ENCODE results near the gene SPON2.
A peak's percentile ranks its signal among the peaks of the same experiment; 100 is the strongest.

The SPON2 gene

GRCh38 chr4:1208970-1209704 is 36.8 kb upstream of the SPON2 start:
- peak in 1 of 51 donors; percentile 18 for DNase-seq

GRCh38 chr4:1208266-1208961 is 36.0 kb upstream of the SPON2 start:
- no peak for DNase-seq

GRCh38 chr4:1207603-1208265 is 35.4 kb upstream of the SPON2 start:
- peak in 37 of 51 donors; percentile 15 to 80 (median 47) for DNase-seq

- DNase-seq: no peak
Observed at GRCh38 chr4:1207157-1207470, 34.7 kb upstream of the SPON2 start.

GRCh38 chr4:1206299-1207156 is 34.1 kb upstream of the SPON2 start:
- DNase-seq: no peak

- DNase-seq: no peak
Observed at GRCh38 chr4:1205586-1206298, 33.4 kb upstream of the SPON2 start.

- no peak for DNase-seq
Observed at GRCh38 chr4:1204828-1205585, 32.6 kb upstream of the SPON2 start.

GRCh38 chr4:1204286-1204827 is 32.0 kb upstream of the SPON2 start:
- DNase-seq: no peak

GRCh38 chr4:1203026-1203616 is 30.7 kb upstream of the SPON2 start:
- DNase-seq: no peak

- DNase-seq: no peak
Observed at GRCh38 chr4:1202526-1203011, 30.2 kb upstream of the SPON2 start.

GRCh38 chr4:1201851-1202525 is 29.6 kb upstream of the SPON2 start:
- DNase-seq: no peak

GRCh38 chr4:1200425-1201035 is 28.1 kb upstream of the SPON2 start:
- peak in 1 of 51 donors; percentile 37 for DNase-seq

- no peak for DNase-seq
Observed at GRCh38 chr4:1199556-1200331, 27.4 kb upstream of the SPON2 start.

- no peak for DNase-seq
Observed at GRCh38 chr4:1198098-1198844, 25.9 kb upstream of the SPON2 start.

- DNase-seq: no peak
Observed at GRCh38 chr4:1196421-1197183, 24.2 kb upstream of the SPON2 start.

GRCh38 chr4:1195891-1196401 is 23.6 kb upstream of the SPON2 start:
- DNase-seq: no peak

Measured in hypothalamus (tissue), 51 donors.